ENCODE data around the gene MPL. TPM values are rescaled to one million over a fixed set of nuclear protein-coding genes. Genes with fewer than 3 reads are reported as not detected.

MPL gene
- total RNA-seq: not detected in 2 replicates

DNA sequence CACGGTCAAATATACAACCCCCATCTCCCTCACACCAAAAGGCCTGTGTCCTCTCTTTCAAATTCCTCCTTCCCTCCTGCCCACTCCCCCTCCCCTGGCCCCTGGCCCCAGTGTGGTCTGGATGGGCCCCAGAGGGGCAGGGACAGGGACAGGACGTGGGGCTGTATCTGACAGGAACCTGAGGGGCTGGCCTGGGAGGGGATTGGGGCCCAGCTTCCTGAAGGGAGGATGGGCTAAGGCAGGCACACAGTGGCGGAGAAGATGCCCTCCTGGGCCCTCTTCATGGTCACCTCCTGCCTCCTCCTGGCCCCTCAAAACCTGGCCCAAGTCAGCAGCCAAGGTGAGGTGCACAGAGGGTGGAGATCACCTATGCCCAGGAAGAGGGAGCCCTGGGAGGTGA lies at the start of gene MPL:
TSS of gene MPL (plus strand) at position 231 of the 400 bp plus-strand sequence. CDS start at position 262, 31 bp downstream.

DNA sequence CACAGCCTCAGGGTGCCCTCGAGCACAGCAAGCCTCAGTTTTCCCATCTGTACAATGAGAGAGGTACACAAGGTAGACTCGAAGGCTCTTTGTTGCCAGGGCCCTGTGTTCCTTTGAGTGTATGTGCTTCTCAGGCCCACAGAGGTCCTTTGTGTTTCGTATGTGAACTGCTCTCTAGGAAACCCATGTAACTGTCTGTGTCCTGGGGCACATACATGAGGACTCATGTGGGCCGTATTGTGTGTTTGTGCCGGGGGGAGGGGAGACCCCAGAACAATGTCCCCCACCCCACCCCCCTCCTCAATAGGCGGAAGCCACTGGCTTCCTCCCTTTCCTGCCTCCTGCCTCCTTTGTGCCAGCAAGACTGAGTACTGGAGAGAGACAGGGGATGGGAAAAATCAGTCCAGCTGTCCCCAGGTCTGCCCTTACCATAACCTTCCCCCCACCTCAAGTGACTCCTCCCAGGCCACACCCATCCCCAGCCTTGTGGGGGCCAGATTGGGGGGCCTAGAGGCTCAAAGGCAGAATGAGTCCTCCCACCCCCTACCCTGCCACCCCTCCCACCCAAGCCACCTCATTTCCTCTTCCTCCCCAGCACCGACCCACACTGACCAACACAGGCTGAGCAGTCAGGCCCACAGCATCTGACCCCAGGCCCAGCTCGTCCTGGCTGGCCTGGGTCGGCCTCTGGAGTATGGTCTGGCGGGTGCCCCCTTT lies 37.1 kb upstream of the MPL start, which contains the start of gene TIE1:
TSS of gene TIE1 (plus strand) at position 605 of the 717 bp plus-strand sequence. CDS start at position 695, 90 bp downstream.

DNA sequence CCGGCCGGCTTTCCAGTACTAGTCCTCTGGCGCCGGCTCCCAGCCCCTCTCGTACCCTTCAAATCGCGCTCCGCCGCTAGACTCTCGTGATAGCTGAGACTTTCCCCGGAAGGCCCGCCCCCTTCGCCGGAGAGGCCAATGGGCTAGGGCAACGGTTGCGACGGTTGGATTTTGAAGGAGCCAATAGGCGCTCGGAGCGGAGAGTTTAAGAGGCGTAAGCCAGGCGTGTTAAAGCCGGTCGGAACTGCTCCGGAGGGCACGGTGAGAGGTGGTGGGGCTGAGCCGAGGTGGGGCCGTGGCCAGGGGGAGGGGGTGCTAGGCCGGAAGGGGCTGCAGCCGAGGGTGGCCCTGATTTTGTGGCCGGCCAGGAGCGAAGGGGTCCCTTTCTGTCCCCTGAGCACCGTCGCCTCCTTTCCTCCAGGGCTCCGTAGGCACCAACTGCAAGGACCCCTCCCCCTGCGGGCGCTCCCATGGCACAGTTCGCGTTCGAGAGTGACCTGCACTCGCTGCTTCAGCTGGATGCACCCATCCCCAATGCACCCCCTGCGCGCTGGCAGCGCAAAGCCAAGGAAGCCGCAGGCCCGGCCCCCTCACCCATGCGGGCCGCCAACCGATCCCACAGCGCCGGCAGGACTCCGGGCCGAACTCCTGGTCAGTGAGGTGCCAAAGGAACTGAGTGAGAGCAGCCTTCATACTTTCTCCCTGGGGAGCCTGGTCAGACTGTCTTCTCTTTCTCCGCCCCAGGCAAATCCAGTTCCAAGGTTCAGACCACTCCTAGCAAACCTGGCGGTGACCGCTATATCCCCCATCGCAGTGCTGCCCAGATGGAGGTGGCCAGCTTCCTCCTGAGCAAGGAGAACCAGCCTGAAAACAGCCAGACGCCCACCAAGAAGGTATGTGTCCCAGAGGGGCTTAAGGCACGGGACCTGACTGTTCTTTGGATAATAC lies 21.4 kb downstream of the MPL start, which contains the start of gene CDC20:
TSS of gene CDC20 (plus strand) at position 236 of the 948 bp plus-strand sequence. CDS start at position 471, 235 bp downstream.

DNA sequence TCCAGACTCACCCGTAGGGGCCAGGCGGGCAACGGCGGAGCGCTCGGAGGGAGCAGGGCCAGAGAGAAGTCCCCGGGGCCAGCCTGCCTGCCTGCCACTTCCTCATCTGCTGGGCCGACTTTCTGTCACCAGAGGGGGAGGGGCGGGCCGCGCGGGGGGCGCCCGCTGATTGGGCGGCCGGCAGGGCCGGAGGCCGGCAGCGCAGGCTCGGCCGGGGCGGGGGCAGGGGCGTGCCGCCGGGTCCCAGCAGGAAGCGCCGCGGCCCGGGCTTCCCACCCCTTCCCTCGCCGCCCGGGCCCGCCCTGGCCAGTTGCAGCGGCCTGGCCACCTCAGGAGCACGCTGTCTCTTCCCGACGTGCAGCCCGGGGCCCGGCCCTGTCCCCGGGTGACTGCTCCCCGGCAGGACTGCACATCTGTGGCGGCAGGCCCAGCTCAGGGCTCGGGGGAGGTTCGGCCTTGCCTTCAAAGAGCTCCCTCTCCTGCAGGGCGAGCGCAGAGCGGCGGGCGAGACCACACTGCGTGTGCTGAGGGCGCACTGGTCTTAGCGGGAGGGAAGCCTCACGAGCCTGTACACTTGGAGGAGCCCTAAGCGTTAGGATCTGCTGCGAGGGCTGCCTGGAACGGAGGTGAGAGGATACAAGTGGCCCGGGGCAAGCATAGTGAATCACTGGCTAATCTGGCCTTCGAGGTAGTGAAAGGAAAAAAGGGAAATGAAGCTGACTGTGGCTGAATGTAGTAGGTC lies 30.5 kb downstream of the MPL start, which contains the start of gene ELOVL1:
TSS of gene ELOVL1 (minus strand) at position 108 of the 742 bp plus-strand sequence. CDS start 2,402 bp downstream, outside the sequence.

DNA sequence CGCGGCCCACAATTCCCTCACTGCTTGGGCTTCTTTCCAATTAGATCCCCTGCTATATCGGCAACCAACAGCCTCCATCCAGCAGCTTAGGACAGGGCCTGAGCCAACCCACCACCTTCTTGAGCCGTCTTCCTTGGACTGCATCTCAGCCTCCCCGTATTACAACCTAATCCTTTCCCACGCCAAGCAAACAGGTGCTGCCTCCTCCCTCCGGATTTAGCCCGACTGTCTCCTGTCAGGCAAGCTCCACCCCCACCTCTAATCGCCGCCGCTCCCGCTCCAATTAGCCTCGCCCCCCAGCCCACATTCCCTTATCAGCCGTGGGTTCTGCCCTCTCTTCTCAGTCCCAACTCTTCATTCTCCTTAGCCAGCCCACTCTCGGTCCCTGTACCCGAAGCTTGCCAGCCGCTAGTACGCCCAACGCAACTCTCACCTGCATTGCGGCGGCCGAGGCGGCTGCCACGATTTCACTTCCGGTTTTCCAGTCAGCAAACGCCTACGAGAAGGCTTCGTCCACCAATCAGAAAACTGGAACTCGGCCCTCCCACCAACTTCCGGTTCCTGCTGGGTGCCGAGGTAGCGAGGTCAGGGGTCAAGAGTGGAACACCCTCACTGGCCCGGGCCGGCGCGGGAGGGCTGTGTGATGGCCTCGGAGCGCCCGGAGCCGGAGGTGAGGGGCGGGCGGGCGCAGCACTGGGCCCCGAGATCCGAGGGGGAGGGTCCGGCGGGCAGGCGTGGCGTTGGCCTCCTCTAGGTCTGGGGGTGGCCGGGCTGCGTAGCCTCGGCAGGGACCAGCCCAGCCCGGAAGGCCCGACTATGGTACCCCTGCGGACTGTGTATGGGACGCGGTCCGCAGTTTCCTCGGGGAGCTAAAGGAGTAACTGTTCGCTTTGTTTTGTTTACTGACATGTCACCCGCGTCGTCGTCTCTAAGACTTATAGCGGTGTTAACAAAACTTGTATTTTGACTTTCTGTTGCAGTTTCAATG lies 52.0 kb downstream of the MPL start, which contains the start of the genes MED8 and SZT2:
TSS of gene MED8 (minus strand) at position 475 of the 988 bp plus-strand sequence. CDS start at position 439, 36 bp downstream.
TSS of gene SZT2 (plus strand) at position 574 of the 988 bp plus-strand sequence. CDS start at position 644, 70 bp downstream.

Other genes starting within 250 kb of the MPL start
- gene EBNA1BP2, start 165.5 kb upstream of the MPL start, total RNA-seq: 57.9 and 83.9 TPM in 2 replicates
- gene CFAP57, start 165.5 kb upstream of the MPL start, total RNA-seq: 0.09 and 0.30 TPM in 2 replicates
- not detected in 2 replicates for gene TMEM125, start 67.8 kb upstream of the MPL start, total RNA-seq
- not detected in 2 replicates for gene C1orf210, start 52.2 kb upstream of the MPL start, total RNA-seq
- 1.2 and 9.2 TPM in 2 replicates for gene TIE1, start 36.8 kb upstream of the MPL start, total RNA-seq
- gene CDC20, start 21.2 kb downstream of the MPL start, total RNA-seq: 3.9 and 43.7 TPM in 2 replicates
- 23.2 and 53.9 TPM in 2 replicates for gene ELOVL1, start 30.2 kb downstream of the MPL start, total RNA-seq
- 73.3 and 85.8 TPM in 2 replicates for gene MED8, start 52.0 kb downstream of the MPL start, total RNA-seq
- gene SZT2, start 52.1 kb downstream of the MPL start, total RNA-seq: 27.9 and 36.4 TPM in 2 replicates
- gene HYI, start 116.1 kb downstream of the MPL start, total RNA-seq: 49.8 and 51.4 TPM in 2 replicates
- gene PTPRF, start 193.1 kb downstream of the MPL start, total RNA-seq: 132 and 573 TPM in 2 replicates

Measured in smooth muscle cell of the umbilical artery (primary cell).